HG03342 (cell line): ENCODE measurements around the gene NRXN2.

Source experiments
- ATAC-seq: cut with Tn5 transposase; IDR thresholded peaks from one replicate; pipeline ENCODE4 v1.9.1; 2021; ENCODE audit warnings: mild to moderate bottlenecking, moderate library complexity; ENCODE audit not compliant: unreplicated experiment

Gene NRXN2

GRCh38 chr11:64744544-64745188 is 21.7 kb upstream of the NRXN2 start:
- no peak for ATAC-seq

DNA sequence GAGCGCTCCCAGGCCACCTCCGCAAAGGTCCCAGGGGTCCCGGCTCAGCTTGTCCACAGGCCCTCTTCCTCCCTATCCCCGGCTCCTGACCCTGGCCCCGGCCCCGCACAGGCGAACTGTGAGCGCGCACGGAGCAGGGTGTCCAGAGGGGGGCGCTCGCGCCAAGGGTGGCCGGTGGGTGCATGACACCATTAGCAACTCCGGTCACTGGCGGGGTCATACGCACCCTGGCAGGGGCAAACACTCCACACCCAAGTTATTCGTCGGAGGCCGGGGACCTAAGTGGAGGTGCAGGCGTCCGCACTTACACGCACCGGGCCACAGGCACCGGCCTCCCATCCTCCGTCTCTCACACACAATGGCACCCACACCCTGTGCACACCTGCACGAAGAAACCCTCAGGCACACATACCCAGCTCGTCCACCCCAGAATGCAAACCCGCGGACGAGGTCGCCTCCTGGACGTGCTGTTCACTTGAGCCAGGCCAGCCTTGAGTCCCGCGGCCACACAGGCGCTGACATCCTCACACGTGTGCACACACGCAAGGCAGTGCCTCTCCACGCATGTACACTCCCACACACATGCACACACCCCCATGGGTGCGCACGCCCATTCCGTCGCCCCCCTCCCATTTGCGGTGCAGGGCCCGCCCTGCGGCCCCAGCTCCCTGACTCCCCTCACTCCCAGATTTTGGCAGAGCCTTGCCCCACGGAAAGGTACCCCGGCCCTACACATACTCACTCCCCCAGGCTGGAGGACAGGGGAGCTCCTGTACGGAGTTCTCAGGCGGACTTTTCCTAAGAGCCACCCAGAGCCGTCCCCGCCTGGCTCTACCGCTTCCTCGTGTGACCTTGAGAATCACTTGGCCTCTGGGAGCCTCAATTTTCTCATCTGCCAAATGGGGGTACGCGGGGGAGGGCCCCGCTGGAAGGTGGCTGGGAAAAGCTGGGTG is 20.9 kb upstream of the NRXN2 start, which contains the start of gene RASGRP2:
TSS of gene RASGRP2 (minus strand) at position 552 of the 953 bp plus-strand sequence. CDS start 1,276 bp downstream, outside the sequence.
- no peak for ATAC-seq

DNA sequence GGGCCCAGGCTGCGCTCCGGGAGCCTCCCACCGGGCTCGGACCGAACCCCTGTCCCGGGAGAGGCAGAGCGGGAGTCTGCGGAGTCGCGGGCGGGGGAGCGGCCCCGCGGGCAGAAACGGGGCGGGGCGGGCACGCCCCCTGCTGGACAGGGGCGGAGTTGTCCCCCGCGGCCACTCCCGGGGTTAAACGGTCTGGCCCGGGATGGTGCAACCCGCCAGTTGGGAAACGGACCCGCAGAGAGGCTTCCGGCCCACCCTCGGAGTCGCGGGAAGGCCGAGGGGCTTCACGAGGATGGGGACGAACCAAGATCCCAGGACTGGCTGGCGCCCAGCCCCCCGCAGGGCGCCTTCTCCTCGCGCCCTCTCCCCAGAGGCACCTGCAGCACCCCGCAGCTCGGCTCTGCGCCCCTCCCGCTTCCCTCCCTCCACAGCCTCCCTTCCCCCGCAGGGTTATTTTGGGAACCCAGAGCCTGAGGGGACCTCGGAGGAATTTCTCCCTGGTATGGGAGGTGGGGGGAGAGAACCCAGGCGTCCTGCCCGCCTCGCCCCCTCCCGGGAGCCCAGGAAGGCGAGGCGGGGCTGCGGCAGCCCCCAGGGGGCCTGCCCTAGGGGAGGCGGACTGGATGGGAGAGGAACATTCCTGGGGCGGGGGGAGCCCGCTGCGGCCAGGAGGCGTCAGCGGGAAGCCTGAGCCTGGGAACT is 20.0 kb upstream of the NRXN2 start:
- ATAC-seq, result no peak

- ATAC-seq, result no peak
Observed at GRCh38 chr11:64742087-64742888, 19.3 kb upstream of the NRXN2 start.

- no peak for ATAC-seq
Observed at GRCh38 chr11:64741375-64742086, 18.5 kb upstream of the NRXN2 start.

DNA sequence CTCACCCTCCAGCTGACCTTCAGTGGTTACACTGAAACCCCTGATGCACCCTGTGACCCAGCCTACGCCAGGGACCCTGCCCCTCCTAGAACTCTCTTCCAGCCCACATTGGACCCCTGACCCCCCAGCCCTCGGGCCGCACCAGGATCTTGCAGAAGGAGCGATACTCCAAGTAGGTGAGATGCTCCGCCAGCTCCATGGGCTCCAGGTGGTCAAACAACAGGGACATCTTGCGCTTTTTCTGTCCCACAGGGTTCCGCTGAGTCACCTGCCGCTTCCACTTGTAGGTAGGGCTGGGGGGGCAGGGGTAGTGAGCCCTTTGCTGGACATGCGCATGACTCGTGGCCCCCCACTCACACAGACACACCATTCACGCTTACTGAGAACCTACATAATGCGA is 16.9 kb upstream of the NRXN2 start:
- no peak for ATAC-seq

GRCh38 chr11:64736654-64737053 is 13.7 kb upstream of the NRXN2 start:
- ATAC-seq, result no peak

DNA sequence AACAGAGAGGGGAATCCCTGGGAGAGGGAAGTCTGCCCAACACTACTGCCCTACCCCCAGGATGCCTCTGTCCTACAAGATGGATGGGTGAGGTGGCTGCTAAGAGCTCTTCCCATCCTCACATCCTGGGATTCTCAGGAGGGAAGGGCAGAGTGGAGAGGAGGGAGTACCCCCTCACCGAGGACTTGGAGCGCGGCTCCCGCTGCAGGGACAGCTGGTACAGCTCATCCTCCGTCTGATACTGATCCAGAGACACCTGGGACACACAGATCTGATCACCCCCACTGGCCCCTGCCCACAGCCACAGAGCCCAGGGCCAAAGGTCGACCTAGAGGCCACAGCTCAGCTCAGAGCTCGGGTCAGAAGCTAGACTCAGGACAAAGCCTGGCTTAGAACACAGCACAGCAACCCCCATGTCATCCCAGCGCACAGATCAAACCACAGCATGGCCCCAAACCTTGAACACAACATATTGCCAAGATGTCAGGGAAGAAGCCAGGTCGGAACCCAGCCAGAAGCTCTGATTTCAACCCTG is 12.8 kb upstream of the NRXN2 start:
- no peak for ATAC-seq

DNA sequence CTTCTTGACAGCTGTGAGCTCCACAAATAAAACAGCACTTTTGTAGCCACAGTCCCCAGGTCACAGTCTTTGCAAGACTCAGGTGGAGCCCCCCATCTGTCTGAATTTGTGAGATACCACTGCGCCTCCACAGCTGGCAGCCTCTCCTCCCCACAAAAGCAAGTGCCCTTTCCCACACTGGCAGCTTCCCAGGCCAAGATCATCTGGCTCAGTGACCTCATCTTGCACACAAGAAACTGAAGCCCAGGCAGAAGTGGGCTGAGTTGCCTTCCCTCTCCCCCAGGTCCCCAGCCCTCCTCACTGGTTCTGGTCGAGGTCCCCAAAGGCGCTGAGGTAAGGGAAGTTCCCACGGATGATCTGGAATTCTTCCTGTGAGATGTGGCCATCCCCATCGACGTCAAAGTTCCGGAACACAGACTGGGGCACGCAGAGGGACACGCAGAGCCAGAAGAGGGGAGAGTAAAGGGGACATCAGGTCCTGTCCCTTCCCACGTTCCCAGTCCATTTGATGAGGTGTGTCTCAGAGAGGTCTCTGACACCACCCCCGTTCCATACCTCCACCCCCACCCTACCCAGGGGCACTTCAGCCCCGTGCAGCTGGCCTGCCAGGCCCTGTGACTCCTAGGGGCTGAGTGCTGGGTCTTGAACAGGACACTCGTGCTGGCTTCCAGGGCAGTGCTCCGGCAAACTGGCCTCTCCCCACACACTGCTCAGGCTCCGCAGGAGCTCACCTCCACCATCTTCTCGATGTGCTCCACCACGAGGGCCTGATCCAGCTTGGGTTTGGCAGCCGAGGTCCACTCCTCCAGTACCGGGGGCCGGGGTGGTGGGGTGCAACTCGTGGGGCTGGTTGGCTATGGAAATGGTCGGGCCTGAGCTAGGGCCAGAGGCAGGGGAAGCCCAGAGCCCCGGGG is 12.1 kb upstream of the NRXN2 start:
- ATAC-seq, result no peak

- no peak for ATAC-seq
Observed at GRCh38 chr11:64731601-64732000, 8.6 kb upstream of the NRXN2 start.

DNA sequence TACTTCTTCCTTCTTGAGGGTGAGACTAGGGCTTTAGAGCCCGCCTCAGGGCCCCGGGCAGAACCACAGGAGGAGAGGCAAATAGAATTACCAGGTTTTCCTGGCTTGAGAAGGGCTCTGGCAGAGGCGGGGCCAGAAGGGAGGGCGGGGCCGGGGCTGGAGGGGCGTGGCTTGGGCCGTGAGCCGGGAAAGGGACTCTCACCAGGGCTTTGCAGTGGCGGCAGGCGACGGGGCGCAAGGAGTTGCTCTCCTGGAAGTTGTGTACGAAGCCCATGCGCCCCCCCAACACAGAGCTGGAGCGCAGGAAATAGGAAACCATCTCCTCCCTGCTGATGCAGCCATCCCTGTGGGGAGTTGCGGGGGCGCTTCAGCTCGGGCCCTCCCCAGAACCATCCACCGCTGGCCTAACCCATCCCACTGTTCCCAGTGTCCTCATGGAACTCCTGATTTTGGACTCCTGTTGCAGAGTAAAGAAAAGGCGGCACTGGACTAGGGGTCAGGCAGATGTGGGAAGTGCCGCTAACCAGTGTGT is 6.9 kb upstream of the NRXN2 start:
- no peak for ATAC-seq

DNA sequence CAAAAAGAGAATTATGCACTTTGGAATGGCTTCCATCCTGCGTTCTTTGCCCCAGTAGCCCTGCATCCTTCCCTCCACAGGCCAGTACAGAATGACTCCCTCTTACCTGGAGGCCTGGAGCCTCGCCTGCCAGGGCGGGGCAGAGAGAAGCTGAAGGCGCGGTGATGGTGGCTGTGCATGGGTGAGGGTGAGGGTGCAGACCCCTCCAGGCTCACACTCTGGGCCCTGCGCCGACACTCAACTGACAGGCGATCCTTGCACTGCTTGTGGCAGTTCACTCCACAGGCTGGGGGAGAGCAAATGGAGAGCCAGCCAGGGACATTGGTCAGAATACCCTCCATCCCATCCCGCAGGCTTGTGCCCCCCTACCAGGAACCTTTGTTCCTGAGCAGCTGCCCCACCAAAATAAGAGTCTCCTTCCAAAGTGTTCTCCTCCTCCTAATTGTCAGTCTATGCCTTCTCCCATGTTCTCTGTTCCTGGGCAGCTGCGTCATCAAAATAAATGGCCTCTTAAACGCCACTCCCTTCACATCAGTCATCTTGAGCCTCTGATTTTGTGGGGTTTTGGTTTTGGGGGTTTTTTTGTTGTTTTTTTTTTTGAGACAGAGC is 5.9 kb upstream of the NRXN2 start:
- no peak for ATAC-seq

GRCh38 chr11:64726867-64727530 is 4.0 kb upstream of the NRXN2 start:
- no peak for ATAC-seq

DNA sequence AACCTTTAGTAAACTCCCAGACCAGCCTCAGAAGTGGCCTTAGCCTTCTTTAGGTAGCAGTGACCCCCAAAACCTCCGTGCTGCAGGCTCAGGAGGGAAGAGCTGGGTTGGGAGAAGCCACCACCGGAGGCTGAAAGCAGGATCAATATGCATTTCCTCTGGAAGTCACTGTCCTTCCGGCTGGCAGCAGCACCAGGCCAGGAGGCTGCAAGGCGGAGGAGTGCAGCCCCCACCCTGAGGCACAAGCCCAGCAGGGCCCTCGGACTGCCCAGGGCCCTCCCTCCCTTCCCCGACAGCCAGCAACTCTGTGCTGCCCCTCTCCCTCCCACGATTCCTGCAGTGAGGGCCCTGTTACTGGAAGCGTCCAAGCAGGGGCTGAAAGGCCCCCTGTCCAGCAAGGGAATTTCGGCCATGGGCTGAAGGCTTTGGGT is 3.2 kb upstream of the NRXN2 start:
- no peak for ATAC-seq

DNA sequence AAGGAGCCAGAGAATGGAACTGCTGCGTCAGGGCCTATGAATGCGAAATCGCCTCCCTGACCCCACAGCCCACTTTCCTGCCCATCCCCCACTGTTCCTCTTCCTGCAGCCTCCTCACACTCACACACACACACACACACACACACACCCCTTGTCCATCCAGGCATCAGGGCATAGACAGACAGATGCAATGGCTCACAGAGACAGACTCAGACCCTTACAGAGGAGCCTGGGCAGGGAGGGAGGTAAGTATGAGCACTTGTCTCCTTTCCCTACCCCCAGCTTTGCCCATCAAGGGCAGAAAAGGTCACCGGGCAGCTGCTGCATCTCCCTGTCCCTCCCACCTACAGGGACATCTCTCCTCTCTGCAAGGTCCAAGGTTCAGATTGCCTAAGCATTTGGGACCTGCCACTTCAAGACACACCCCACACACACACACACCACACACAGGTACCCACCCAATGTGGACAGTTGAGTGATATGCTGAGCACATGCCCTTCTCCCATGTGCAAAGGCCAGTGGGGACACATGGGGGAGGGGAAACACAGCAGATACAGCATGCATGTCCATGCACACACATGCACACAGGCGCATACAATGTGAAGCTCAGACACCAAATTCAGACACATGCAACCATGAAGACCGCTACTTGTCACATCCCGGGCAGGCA is 2.0 kb upstream of the NRXN2 start:
- ATAC-seq, result no peak

- peak; percentile 19 for ATAC-seq
Observed at GRCh38 chr11:64723907-64724862, 1.2 kb upstream of the NRXN2 start.
